ENCODE measurements around the gene MYL5.

GRCh38 chr4:725391-726234 lies 51.3 kb downstream of the MYL5 start:
- TF ChIP-seq HNF4A (conservative IDR thresholded peaks at IDR 0.05) (no peak), CTCF (IDR thresholded peaks at IDR 0.05; ENCODE audit: low read depth, low read length, missing input control) (no peak), SP1 (IDR thresholded peaks at IDR 0.05) (no peak), JUND (IDR thresholded peaks at IDR 0.05) (no peak)

Measured in liver (tissue), 3 donors.